Epithelial cell of proximal tubule (primary cell): Measurements from ENCODE around the gene UPK2. TPM values are rescaled to one million over a fixed set of nuclear protein-coding genes. Genes with fewer than 3 reads are reported as not detected.

Experiments used
- DNase-seq: peaks from one replicate; pipeline ENCODE4 v3.0.0-alpha.2; 2011; ENCODE audit warnings: low read depth
- H3K4me3 ChIP-seq: 2 replicates; pipeline ENCODE4 v1.5.1; 2011; ENCODE audit warnings: low read depth, mild to moderate bottlenecking, low read length
- CTCF ChIP-seq: conservative IDR thresholded peaks from 2 replicates; pipeline ENCODE4 v1.5.1; 2012; ENCODE audit warnings: low read depth, mild to moderate bottlenecking, low read length
- total RNA-seq: library from RNA; depleted of rRNA; stranded (reverse); fragments of >200 nt; gene quantifications from 2 replicates; pipeline ENCODE4 v1.2.3, GENCODE V29; 2015

UPK2 gene
- total RNA-seq, 1 donor from 2014 or later: not detected

DNA sequence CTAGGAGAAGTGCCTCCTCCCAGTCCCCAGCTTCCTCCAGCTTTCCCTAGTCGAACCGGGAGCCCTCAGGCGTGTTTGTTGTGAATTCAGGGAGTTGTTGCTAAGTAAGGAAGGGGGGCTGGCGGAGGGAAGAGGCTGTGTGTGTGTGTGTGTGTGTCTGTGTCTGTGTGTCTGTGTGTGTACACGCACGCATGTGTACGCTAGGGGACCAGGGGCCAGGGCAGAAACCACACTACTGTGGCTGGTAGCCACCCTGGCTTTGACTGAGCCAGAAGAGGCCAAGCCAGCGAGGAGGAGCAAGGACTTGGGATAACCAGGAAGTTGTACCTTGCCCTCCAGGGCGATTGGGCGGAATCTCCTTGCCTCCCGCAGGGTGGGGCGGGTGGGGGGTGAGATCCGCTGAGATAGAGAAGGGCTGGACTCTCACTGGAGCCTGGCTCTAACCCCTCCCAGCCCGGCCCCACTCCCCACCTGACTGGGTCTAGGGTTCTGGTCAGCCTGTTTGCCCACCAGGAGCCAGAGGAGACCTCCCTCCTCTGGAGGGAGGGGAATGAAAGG is 37.9 kb upstream of the UPK2 start:
- no peak for DNase-seq
- H3K4me3 ChIP-seq: peak overlapping the region; percentile 41
- TF ChIP-seq CTCF: no peak

DNA sequence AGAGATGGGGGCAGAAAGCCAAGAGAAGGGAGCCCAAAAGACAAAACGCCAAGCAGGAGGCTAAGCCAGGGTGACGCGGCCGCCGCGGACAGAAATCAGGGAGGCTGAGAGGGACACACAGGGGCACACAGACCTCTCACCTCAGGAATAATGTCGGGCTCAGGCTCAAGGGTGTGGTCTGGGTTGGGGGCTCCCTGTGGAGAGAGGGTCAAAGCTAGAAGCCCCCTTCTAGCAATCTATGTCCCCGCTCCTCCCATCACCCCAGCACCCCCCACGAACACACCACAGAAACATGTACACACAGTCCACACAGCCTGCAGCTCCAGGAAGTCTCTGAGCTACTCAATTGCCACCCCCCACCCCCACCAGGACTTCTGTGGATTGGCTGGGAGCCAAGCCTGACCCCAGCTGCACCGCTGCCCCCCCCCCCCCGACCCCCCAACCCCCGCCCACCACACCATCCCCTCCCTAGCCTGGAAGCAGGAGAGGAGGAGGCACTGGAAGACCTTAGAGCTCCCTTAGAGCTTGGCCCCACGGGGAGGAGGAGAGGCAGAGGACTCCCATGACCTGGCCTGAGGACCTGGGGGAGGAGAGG is 37.3 kb upstream of the UPK2 start:
- H3K4me3 ChIP-seq: peak overlapping the region; percentile 41
- DNase-seq: no peak
- no peak for TF ChIP-seq CTCF

DNA sequence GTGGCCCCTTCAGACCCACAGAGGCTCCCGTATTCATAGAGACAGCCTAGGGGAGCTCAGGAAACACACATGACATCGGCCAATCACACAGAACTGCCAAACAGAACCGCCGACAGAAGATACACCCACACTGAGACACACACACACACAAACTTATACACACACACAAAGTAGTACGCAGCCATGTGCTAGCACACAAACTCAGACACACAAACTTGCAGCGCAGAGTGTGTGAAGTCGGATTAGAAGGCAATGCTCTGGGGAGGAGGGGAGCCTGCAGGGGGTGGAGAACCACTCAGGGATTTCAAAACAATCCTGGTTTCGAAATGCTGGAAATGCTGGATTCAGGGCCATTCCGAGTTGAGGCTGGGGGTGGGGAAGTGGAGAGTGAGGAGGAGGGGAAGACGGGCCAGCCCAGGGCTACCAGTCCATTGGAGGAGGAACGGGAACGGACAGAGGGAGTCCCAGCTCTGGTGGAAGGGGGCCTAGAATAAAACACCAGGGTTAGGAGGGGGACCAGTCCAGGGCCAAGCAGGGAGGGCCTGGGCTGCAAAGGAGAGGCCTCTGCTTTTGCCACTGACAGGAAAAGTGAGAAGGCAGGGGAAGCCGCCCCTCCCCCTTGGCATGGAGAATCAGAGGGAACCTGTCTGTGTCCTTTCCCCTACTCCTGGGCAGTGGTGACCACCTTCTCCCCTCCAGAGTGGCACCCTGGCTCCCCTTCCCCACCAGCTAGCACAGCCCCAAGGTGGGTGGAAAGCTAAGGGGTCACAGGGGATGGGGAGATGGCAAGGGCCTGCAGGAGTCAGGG is 34.8 kb upstream of the UPK2 start:
- DNase-seq: no peak

GRCh38 chr11:118921929-118922744 is 34.0 kb upstream of the UPK2 start:
- DNase-seq: no peak
- no peak for TF ChIP-seq CTCF
- H3K4me3 ChIP-seq: peak overlapping the region; percentile 98

More for the DNA sequence above, 34.8 kb upstream of the UPK2 start:
- peak overlapping the region; percentile 98 for H3K4me3 ChIP-seq
- TF ChIP-seq CTCF: no peak

DNA sequence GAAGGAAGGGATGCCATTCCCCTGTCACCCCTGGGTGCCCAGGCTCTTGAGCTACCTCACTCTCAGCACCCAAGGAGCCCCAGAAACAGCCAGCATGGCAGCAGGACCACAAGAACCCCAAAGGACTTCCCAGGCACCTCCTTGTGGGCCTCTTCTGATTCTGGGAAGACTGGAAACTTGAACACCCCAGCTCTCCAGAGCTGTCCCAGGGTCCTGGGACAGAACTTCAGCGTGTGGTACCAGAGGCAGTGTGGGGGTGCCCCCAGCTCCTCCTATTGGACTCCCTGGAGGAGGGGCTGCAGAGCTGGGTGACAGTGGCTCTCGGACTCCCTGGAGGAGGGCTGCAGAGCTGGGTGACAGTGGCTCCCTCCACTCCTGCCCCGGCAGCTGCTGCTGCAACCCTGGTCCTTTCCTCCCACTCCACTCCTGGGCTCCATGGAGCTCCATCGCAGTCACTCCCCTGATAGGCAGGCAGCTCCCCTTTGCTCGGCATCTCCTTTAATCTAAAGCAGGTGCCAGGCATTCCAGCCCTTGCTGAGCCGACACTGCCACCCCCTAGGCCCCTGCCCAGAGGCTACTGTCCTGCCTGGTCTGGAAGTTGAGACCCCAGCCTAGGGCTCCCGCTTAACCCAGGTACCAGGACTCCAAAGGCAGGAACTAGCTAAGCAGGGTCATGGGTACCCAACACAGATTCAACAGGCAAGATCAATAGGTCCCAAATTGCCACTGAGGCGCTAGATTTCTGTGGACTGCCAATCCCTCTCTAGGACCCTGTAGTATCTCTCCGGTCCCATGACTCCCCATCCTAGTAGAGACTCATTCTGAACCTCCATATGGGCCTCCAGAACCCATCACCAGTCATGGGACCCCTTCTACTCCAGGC is 33.1 kb upstream of the UPK2 start:
- no peak for TF ChIP-seq CTCF
- peak overlapping the region; percentile 98 for H3K4me3 ChIP-seq

More for the DNA sequence above, 33.1 kb upstream of the UPK2 start:
- DNase-seq: no peak
